Panc1 (cell line): ENCODE measurements around the gene NAALAD2. TPM values are rescaled to one million over a fixed set of nuclear protein-coding genes. Genes with fewer than 3 reads are reported as not detected.

Source experiments
- ATAC-seq: fragments of 200-7000 bp; cut with Tn5 transposase; 2 replicates; pipeline ENCODE4 v1.9.1; 2020; ENCODE audit warnings: mild to moderate bottlenecking, moderate library complexity
- BruUV-seq: library from RNA; stranded (reverse); fragments of 400-500 nt; replicated peaks from 2 replicates; lab custom pipeline; 2021; lab: Mats Ljungman, UMichigan
- CTCF ChIA-PET: fragments of 300-600 bp; sonication (Branson Sonifier 250); formaldehyde crosslinking; loops from one replicate; lab custom pipeline; 2022; ENCODE audit warnings: antibody characterized with exemption; lab: Charles Lee
- POLR2A ChIA-PET: fragments of 300-600 bp; sonication (Branson Sonifier 250); formaldehyde crosslinking; loops from one replicate; lab custom pipeline; 2022; ENCODE audit warnings: antibody characterized with exemption; lab: Charles Lee
- DNase-seq: peaks from one replicate; pipeline ENCODE4 v3.0.0-alpha.2; 2010; ENCODE audit warnings: low read depth, low spot score
- H3K27ac ChIP-seq: 2 replicates; pipeline ENCODE4 v1.5.1; 2011; ENCODE audit warnings: mild to moderate bottlenecking, low read length, inconsistent platforms
- H3K27me3 ChIP-seq: fragments of 200-500 bp; sonication (Bioruptor generic); 2 replicates; pipeline ENCODE4 v1.6.0; 2014; ENCODE audit warnings: low read length, inconsistent platforms; ENCODE audit not compliant: control insufficient read depth, insufficient read depth
- H3K36me3 ChIP-seq: fragments of 200-500 bp; sonication (Bioruptor generic); 2 replicates; pipeline ENCODE4 v1.5.1; 2014; ENCODE audit warnings: inconsistent platforms, mild to moderate bottlenecking, low read length, moderate library complexity; ENCODE audit not compliant: control insufficient read depth, insufficient read depth
- H3K4me1 ChIP-seq: 2 replicates; pipeline ENCODE4 v1.5.1; 2011; ENCODE audit warnings: inconsistent platforms, mild to moderate bottlenecking, low read length, moderate library complexity; ENCODE audit not compliant: control insufficient read depth, insufficient read depth
- H3K4me3 ChIP-seq, 2 experiments: 2 replicates each; pipeline ENCODE4 v1.5.1; 2011 to 2012; ENCODE audit warnings: low read depth in 2 of 2, low read length in 2 of 2, mild to moderate bottlenecking in 2 of 2, inconsistent platforms in 1 of 2, moderate library complexity in 1 of 2
- H3K9me3 ChIP-seq: fragments of 200-500 bp; sonication (Bioruptor generic); 2 replicates; pipeline ENCODE4 v1.5.1; 2014; ENCODE audit warnings: low read depth, mild to moderate bottlenecking, inconsistent platforms, low read length, moderate library complexity; ENCODE audit not compliant: control insufficient read depth, insufficient read depth
- POLR2AphosphoS5 ChIP-seq: IDR thresholded peaks from 2 replicates; pipeline ENCODE4 v1.6.1; 2012; ENCODE audit warnings: mild to moderate bottlenecking, low read depth, low read length, moderate library complexity
- REST ChIP-seq, 2 experiments: IDR thresholded peaks; 2 replicates each; pipeline ENCODE4 v1.6.1; 2011 to 2012; ENCODE audit warnings: low read depth in 2 of 2, control low read depth in 1 of 2, low read length in 1 of 2, mild to moderate bottlenecking in 1 of 2, moderate library complexity in 1 of 2; ENCODE audit not compliant: insufficient read depth in 1 of 2
- SIN3A ChIP-seq: IDR thresholded peaks from 2 replicates; pipeline ENCODE4 v1.6.1; 2012; ENCODE audit warnings: low read depth, mild to moderate bottlenecking, low read length, moderate library complexity, borderline replicate concordance; ENCODE audit not compliant: insufficient read depth
- TCF7L2 ChIP-seq: IDR thresholded peaks from 2 replicates; pipeline ENCODE4 v1.6.1; 2011; ENCODE audit warnings: mild to moderate bottlenecking, low read depth, low read length, inconsistent platforms
- in situ Hi-C: cut with HindIII; loops from 2 replicates; pipeline ENCODE4 v1.10.0; 2016; ENCODE audit warnings: low sequenced_read_pairs, low pct_unique_long_range_greater_than_20kb
- intact Hi-C: fragments of 100-400 bp; cut with micrococcal nuclease; formaldehyde crosslinking; loops from one replicate; pipeline ENCODE4 v1.10.0; 2022; ENCODE audit not compliant: unreplicated experiment
- total RNA-seq: library from RNA; stranded (reverse); gene quantifications from one replicate; pipeline ENCODE4 v1.2.1, GENCODE V29; 2021; ENCODE audit not compliant: unreplicated experiment
- TF ChIP-seq, protein P1 (sequence below): fragments of 450-650 bp; IDR thresholded peaks from 2 replicates; pipeline ENCODE4 v1.5.1; 2017; ENCODE audit warnings: mild to moderate bottlenecking

NAALAD2 gene
- total RNA-seq, 1 experiment from 2014 or later = not detected

DNA sequence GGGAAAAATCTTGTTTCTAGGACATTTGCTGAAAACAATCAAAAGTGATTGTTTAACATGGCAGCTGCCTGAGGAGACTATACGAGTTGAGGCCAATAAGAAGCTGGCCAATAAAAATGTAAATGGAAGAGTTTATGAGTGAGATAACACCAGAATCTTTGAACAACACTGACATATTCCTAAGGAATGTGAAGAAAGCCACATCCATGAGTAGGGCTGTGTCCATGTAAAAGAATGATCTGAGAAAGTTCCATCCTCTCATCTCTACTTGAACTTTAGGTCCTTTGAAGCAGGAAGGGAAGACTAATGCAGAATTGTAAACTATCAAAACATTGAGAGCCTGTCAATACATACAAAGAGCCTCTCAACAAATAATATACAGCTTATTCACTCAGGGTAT lies 95.3 kb downstream of the NAALAD2 start:
- in situ Hi-C loops (no loop called here), intact Hi-C loops (no loop called here)
- no peak for DNase-seq
- no peaks in the 10 kb centered on the region for H3K4me1 ChIP-seq
- BruUV-seq = no TSS peak
- POLR2A ChIA-PET = no interaction called here
- TF ChIP-seq, protein P1, sequence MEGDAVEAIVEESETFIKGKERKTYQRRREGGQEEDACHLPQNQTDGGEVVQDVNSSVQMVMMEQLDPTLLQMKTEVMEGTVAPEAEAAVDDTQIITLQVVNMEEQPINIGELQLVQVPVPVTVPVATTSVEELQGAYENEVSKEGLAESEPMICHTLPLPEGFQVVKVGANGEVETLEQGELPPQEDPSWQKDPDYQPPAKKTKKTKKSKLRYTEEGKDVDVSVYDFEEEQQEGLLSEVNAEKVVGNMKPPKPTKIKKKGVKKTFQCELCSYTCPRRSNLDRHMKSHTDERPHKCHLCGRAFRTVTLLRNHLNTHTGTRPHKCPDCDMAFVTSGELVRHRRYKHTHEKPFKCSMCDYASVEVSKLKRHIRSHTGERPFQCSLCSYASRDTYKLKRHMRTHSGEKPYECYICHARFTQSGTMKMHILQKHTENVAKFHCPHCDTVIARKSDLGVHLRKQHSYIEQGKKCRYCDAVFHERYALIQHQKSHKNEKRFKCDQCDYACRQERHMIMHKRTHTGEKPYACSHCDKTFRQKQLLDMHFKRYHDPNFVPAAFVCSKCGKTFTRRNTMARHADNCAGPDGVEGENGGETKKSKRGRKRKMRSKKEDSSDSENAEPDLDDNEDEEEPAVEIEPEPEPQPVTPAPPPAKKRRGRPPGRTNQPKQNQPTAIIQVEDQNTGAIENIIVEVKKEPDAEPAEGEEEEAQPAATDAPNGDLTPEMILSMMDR = no peak
- TF ChIP-seq POLR2AphosphoS5 (no peak), TCF7L2 (no peak), SIN3A (no peak), REST (IDR thresholded peaks at IDR 0.05; ENCODE audit: insufficient read depth in 1 of 2, low read depth in 2 of 2, low read length in 1 of 2) (no peak)
- CTCF ChIA-PET = no interaction called here
- no peak overlapping the region for H3K27ac ChIP-seq
- no peak overlapping the region for H3K4me3 ChIP-seq
- no peak for ATAC-seq
- no peaks in the 10 kb centered on the region for H3K36me3 ChIP-seq
- no peaks in the 10 kb centered on the region for H3K9me3 ChIP-seq
- H3K27me3 ChIP-seq = peaks cover 7% of the 10 kb centered on the region

- ATAC-seq (no peak), DNase-seq (no peak)
- H3K9me3 ChIP-seq = no peaks in the 10 kb centered on the region
- TF ChIP-seq SIN3A (no peak), TCF7L2 (no peak), REST (IDR thresholded peaks at IDR 0.05; ENCODE audit: insufficient read depth in 1 of 2, low read depth in 2 of 2, low read length in 1 of 2) (no peak), POLR2AphosphoS5 (no peak)
- TF ChIP-seq, protein P1 = no peak
- no peaks in the 10 kb centered on the region for H3K4me1 ChIP-seq
- ChIA-PET POLR2A (no interaction called here), CTCF (no interaction called here)
- H3K4me3 ChIP-seq = no peak overlapping the region
- H3K36me3 ChIP-seq = no peaks in the 10 kb centered on the region
- H3K27ac ChIP-seq = no peak overlapping the region
- intact Hi-C loops = no loop called here
- no TSS peak for BruUV-seq
- in situ Hi-C loops = no loop called here
- H3K27me3 ChIP-seq = peaks cover 9% of the 10 kb centered on the region
Measured at GRCh38 chr11:90234977-90235376, 100.5 kb downstream of the NAALAD2 start.
